NCI-H526 (cell line): Measurements from ENCODE around the gene CENPP.

ENCODE experiments used
- DNase-seq, 2 experiments: peaks; one replicate each; lab custom pipeline; 2025; lab: John Stamatoyannopoulos, UW

Gene CENPP

DNA sequence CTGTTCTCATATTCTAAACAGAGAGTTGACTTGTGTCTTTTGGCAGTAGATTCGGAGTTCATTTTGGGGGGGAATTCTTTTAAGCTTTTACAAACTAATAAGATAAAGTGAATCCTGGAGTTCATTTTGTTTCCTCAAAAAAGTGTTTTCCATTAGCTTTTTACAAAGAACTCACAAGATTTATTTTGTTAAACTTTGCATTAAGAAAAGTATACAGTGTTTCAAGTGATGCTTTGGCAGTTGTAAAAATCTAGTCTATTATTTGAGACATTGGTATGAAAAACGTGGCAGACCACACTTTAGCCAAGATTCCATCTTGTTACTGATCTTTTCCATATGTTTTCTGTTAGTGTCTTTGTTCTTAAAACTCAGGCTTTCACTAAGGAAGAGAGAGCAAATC is 99.7 kb downstream of the CENPP start:
- no peak for DNase-seq

DNA sequence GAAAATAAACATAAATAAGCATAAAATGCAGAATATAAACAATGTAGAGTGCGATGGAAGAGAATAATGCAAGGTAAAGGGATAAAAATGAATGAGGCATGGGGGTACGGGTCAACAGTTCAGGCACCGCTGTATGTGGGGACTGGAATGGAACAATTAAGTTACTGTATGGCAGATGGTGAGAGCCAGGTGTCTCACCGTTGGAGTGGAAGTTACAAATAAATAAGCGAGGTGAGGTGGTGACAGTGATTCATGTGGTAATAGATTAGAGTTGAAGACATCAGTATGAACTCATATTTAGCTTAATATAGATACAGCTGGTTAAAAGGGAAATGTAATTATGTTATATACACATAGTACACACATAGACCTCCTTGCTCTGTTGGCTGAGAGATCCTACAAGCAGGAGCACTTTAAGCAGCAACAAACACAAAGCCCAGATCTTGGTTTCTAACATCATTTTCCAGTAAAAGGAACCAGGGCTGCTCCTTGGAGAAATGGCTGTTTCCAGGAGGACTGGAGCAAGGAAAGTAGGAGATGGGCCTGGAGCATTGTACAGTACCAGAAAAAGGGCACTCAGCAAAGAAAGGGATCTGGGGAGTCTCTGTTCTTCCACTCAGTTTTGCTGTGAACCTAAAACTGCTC is 100.9 kb downstream of the CENPP start:
- peak in 1 of 2 experiments; percentile 4 for DNase-seq

DNA sequence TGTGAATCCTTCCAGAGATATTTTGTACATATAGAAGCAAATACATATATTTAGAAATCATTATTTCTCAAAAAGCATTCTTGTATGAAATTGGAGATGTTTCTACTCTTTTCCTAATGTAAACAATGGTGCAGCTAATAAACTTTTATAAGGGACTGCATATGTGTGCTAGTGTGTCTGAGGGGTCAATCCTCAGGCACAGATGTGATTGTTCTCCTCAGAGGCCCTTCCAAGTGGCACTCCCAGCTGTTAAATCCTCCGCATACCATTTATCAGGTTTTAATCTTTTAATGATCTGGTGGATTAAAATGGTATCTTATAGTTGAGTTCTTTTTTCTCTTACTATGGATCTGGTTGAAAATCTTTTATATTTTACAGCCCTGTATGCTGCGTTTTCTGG is 104.1 kb downstream of the CENPP start:
- no peak for DNase-seq

DNA sequence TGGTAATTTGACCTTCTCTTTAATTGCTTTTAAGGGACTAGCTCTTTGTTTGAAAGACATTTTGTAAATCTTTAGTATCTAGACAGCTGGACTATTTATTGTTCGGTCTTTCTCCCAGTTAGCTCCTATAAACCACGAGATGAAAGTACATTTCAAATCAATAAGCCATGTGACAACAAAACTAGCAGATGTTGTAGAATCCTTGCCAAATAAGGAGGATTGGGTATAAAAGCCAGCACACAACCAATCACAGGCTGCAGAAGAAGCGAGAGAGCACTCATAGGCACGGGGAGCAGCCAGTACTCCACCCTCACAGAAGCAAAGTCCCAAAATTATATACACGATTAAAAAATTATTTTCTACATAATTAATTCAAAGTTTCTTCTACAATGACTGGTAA is 106.6 kb downstream of the CENPP start:
- DNase-seq, result no peak

DNA sequence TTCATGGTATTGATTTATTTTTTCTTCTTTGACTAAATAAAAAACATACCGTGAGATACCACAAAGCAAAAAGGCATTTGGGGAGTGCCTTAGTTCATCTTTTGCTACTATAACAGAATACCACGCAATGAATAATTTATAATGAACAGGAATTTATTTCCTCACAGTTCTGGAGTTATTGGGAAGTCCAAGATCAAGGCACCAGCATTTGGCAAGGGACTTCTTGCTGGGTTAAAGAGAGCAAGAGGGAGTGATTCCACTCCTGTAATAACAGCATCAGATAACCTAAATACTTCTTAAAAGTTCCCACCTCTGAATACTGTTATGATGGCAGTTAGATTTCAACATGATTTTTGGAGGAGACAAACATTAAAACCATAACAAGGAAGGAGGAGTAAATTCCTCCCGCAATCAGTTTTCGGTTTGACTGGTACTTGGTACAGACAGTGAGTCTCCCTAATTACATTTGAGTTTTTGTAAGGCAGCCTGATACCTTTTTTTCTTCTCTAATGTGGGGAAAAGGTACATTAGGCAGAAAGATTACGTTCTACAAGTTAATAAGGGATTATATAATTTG is 107.3 kb downstream of the CENPP start:
- no peak for DNase-seq

DNA sequence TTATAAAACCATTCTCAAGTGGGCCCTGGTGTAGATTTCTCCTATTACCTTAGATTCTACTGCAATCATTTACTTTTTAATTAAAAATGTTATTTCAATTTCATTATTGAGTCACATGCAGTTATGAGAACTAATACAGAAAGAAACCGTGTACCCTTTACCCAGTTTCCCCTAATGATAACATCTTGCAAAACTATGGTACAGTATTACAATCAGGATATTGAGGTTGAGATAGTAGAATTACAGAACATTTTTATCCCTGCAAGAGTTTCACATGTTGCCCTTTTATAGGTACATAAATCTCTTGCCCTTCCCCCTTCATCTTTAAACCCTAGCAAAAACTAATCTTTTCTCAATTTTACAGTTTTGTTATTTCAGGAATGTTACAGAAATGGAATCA is 109.5 kb downstream of the CENPP start:
- DNase-seq, result no peak

DNA sequence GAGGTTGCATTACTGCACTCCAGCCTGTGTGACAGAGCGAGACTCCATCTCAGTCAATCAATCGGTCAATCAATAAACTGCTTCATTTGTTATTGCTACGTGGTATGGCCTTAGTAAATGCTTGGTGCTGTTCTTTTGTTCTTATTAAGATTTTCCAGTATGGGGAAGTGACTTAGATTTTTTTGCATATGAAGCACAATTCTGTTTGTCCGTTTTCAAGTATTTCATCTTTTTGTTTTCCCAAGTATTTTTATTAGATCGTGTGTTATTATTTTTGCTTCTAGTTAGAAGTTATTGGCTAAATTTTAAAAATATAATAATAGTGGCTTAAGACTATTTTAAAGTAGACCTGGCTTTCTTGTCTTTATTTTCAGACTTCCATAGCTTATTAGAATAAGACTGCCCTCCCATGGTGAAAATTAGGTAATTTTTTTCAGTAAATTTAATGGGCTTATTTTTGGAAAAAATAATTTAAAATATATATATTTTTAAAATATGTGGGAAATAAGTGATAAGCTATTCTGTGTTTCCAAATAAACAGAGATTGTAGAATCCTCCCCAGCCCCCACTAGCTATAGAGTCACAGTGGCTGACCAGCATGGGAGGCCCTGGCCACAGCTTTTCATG is 113.3 kb downstream of the CENPP start:
- no peak for DNase-seq

DNA sequence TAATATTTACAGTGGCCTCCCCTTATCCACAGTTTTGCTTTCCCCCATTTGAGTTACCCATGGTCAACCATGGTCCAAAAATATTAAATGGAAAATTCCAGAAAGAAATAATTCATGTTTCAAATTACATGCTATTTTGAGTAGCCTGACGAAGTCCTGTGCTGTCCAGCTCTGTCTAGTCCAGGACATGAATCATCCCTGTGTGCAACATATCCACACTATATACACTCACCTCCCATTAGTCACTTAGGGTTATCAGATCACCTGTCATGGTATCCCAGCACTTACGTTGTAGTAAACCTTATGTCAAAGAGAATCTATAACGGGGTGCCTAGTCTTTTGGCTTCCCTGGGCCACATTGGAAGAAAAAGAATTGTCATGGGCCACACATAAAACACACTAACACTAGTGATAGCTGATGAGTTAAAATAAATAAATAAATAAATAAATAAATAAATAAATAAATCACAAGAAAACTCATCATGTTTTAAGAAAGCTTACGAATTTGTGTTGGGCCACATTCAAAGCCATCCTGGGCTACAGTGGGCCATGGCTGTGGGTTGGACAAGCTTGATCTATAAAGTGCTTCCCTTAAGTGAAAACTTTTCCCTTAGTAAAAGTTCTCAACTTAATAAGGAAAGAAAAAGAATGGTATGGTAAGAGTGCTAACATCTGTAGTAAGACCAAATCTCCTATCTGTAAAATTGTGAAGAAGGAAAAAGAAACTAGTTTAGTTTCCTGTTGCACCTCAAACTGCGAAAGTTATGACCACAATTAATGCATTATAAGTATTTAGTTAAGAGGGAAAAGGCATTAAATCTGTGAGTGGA is 114.4 kb downstream of the CENPP start:
- DNase-seq, result no peak

DNA sequence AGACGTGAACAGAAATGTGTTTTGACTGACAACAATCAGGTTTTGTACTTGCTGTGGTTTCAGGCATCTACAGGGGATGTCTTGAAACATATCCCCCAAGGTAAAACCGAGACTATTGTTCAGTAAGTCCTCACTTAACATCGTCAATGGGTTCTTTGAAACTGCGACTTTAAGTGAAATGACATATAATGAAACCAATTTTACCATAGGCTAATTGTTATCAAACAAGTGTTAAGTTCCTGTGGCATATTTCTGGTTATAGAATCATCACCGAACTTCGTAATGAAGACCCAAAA is 114.9 kb downstream of the CENPP start:
- DNase-seq, result no peak

DNA sequence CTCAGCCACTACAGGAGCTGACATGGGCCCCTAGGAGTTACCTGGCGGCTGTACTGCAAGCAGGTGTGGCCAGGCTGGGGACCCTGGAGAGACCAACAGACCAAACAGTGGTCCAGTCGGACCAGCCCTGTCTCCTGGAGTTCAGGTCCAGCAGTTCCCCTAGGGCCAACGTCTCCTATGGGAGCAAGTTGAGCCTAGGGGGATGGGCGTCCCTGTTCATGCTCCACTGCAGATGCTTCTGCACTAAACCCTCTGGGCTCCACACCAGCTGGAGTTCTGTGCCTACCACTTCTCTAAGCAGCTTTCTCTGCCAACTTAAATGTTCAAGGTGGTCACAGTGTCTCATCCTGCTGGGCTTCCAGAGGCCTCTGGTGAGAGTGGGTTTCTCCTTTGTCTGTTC is 119.1 kb downstream of the CENPP start:
- DNase-seq, result peak in 1 of 2 experiments; percentile 58

DNA sequence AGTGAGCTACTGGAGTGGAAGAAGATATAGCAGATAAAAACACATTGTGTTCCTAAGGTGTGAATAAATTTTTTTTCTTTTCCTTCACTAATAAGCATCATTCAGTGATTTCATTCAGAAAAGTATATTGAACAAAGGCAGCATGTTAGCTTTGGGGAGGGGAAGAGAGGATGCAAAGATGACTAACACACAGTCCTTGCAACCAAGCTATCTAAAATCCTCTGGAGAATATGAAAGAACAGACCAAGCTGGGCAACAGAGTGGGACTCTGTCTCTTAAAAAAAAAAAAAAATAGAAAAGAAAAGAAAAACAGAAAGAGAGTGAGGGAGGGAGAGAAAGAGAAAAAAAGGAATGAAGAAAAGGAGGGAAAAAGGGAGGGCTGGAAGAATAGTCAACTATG is 120.8 kb downstream of the CENPP start:
- DNase-seq, result no peak

DNA sequence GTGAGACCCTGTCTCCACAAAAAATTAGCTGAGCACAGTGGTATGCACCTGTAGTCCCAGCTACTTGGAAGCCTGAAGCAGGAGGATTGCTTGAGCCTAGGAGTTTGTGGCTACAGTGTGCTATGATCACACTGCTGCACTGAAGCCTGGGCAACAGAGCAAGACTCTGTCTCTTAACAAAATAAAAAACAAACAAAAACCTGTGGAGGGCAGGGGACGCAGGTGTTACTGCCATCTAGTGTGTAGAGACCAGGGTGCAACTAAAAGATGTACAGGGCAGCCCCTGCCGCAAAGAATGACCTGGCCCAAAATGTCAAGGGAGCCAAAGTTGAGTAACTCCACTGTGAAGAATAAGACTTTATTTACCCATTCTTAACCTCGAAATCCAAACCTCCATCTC is 129.5 kb downstream of the CENPP start:
- peak in 1 of 2 experiments; percentile 11 for DNase-seq

DNA sequence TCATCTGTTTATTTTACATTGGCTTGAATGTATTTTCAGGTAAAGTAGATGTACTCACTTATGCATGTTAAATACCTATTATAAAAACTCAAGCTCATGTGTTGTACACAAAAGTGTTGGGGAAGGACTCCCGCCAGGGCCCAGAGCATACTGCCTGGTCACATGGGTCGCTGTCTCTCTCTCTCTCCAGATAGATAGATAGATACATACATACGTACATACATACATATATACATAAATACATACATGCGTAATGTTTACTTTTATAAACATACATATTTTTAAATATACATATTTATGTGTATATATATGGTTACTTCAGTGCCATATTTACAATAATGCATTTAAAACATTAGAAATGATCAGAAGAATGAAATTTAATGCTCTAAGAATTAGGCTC is 131.8 kb downstream of the CENPP start:
- no peak for DNase-seq

DNA sequence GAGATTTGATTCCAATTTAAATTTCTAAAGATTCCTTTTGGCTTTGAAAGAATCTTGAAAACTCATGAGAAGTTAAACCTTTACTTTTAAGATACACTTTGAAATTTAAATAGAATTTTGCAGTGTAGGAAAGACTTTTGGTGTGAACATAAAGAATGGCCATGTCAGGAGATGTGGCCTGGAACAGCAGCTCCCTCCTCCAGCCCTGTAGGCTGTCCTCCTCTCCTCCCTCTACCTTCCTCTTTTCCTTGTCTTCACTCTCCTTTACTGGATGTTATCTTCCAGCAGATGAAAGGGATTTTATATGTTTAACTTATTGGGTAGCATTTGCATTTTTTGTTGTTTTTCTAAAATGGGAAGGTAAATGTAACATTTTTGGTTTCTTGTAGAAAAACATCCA is 137.6 kb downstream of the CENPP start:
- DNase-seq, result no peak

DNA sequence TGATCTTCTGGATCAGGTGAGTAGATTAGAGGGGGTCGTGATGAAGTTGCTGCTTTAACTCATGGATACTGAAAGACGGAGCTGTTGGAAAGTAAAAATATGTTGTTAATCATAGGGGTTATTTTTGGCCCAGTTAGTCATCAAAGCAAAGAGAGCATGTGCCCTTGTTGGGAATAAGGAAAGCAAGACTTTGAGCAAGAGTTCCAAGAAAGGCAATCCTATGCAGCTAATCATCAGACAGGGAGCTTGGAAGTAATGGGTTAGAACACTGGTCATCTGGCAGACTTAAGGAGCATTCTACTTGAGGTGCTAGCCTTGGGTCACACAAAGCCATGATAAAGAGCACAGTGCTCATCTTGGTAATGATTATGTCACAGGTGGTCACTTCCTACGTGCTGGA is 138.2 kb downstream of the CENPP start:
- DNase-seq, result no peak

DNA sequence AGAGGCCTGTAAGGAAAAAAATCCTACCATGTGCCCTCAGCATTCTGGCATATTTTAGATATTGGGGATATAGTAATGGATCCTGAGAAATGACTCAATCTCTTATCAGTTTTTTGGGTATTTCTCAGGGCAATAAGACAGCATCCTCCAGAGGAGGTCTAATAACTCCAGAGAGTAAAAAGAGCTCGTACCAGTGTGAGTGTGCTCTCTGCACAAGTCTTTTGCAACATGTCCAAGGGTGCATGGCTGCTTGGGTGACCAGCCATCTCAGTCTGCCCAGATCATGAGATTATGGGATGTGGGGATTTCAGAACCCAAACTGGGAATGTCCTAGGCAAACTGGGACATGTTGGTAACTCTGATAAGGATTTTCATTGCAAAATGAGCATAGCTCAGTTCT is 141.3 kb downstream of the CENPP start:
- no peak for DNase-seq

DNA sequence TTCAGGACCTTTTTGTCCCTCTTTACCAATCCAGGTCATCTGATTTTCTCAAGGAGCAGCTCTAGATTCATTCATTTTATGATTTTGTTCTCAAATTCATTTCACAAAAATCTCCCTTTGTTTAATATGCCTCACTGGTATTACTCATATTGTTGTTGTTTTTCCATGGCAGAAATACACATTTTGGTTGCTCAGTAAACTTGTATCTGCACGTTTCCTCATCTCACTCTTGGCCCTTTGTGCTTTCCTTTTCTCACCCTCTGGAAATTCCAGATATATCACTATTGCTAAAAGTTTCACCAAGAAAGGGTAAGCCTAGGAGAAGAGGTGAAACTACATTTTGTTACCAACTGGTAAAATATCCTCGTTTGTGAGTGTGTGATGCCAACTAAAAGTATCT is 141.8 kb downstream of the CENPP start:
- no peak for DNase-seq

DNA sequence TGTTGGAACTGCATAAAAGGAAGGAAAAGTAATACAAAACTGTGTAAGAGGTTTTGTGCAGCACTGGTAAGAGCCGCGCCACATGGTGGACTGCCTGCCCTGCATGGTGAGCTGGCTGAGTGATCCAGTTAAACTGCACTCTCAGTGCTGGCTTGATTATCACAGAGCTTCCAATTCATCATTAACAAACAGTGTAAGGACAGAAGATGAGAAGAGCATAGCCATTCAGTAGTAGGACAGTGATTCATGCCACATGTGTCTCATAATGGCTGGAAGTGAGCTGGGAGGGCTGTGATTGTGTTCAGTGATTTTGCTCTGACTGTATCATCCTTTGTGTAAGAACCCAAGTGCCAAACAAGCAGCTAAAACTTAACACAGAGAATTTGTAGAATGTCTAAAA is 142.5 kb downstream of the CENPP start:
- no peak for DNase-seq

DNA sequence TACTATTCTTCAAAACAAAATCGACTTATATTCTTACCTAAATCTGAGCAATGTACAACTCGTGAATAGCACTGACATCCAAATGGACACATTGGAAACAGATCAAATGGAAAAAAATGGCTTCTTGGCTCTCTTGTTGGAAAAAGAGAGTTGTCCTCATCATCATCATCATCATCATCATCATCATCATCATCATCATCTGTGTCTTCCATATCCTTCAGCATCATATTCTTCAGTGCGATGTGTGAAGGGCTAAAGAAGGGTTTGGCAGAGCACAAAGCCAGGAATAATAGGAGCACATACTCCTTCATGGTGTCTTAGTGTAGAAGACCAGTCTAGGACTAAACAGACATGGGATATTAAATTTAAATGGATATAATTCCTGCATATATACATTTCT is 148.8 kb downstream of the CENPP start:
- no peak for DNase-seq

DNA sequence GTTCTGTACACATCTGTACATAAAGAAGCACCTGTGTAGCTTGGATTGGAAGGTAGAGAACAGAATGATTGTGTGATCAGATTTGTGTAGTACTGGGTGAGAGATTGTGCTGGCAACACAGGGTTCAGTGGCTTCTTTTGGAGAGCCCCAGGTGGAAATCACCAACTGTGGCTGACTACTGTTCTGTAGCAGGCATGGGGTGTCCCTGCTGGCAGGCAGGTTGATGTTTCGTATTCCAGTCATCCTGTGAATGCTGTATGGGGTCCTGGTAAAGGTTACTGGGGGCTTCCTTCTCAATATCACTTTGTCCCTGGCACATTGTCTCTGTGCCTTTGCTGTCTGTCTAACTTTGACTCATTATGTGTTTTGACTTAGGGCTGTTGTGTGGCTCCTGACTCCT is 151.2 kb downstream of the CENPP start:
- DNase-seq, result no peak

DNA sequence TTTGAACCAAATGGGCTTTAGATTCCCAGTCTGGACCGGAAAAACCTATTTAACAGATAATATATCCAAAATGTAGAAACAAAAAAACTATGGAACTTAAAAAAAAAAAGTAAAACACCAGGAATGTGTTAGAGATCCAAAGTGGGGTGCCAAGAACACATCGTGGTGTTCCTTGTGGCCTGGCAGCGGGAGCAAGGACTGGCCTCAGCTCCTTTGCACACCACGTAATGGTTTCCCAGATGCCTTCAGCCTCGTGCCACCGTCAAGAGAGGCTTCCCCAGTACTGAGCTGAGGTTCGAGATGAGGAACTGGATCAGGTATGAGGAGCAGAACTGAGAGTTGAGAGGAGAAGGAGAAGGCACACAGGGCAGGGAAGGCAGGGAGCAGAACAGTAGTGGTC is 153.0 kb downstream of the CENPP start:
- DNase-seq, result no peak

DNA sequence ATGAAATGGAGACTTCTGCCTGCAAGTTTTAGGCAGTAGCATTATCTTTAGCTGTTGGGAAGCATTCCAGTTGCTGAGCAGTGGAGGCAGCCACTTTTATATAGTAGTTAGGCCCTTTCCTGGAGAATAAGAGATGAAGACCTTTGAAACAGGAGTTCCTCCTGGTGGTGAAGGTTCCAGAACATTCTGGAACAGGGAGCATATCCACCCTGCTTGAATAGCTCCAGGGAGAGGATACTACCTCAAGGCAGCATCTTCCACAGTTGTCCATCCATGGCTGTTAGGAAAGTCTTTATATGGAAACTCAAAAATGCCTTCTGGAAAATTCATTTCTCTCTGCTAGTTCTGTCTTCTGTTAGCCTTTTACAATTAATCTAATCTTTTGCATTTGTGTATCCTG is 153.6 kb downstream of the CENPP start:
- no peak for DNase-seq

DNA sequence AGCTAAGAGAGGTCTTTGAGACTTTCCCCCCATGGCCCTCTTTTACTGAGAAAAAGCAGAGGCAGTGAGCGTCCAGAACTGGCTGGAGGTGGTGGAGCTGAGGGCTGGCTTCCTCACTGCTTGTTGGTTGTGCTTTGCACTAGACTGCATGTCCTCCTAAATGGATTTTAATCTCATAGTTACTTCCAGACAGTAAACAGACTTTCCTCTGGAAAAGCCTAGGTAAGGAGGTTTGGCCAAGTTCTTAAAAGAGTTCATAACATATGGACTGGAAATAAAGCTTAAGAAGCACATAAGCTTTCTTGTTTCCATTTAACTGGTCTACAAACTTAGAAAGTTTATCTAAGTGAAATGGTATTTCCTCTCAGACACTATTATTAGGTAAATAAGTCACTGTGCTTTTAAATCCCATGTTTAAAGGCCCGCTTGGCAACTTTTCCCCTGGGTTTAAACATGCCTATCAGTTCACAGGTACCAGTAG is 154.6 kb downstream of the CENPP start:
- no peak for DNase-seq
